ENCODE results near the gene OR2T6. TPM values are rescaled to one million over a fixed set of nuclear protein-coding genes. Genes with fewer than 3 reads are reported as not detected.

The OR2T6 gene
- total RNA-seq, 2 donors from 2014 or later, result not detected

- no peak for TF ChIP-seq CTCF (IDR thresholded peaks at IDR 0.05)
- Histone ChIP-seq H3K27me3 (no peaks in the 10 kb centered on the region), H3K4me3 (no peak overlapping the region), H3K27ac (no peak overlapping the region), H3K9me3 (no peaks in the 10 kb centered on the region), H3K36me3 (no peaks in the 10 kb centered on the region), H3K4me1 (no peaks in the 10 kb centered on the region)
- DNase-seq (ENCODE audit: low spot score), result no peak
Observed at GRCh38 chr1:248393050-248393449, 17.5 kb downstream of the OR2T6 start.

- no peak for TF ChIP-seq CTCF (IDR thresholded peaks at IDR 0.05)
- no peaks in the 10 kb centered on the region for H3K36me3 ChIP-seq
- H3K4me3 ChIP-seq, result no peak within 1 kb of the TSS
- H3K4me1 ChIP-seq, result no peaks in the 10 kb centered on the region
- H3K27ac ChIP-seq, result no peak within 1 kb of the TSS
- H3K27me3 ChIP-seq, result no peaks in the 10 kb centered on the region
- no peak for DNase-seq (ENCODE audit: low spot score)
- no peaks in the 10 kb centered on the region for H3K9me3 ChIP-seq
Observed at GRCh38 chr1:248402748-248403147, 27.2 kb downstream of the OR2T6 start, which contains the start of gene OR2T1. TSS of gene OR2T1 (plus strand) at chr1:248403048. CDS start at chr1:248406148, 3,100 bp downstream.

GRCh38 chr1:248404024-248404423 is 28.5 kb downstream of the OR2T6 start:
- DNase-seq (ENCODE audit: low spot score), result no peak
- H3K27me3 ChIP-seq, result no peaks in the 10 kb centered on the region
- no peaks in the 10 kb centered on the region for H3K4me1 ChIP-seq
- no peak overlapping the region for H3K4me3 ChIP-seq
- no peak for TF ChIP-seq CTCF (IDR thresholded peaks at IDR 0.05)
- no peak overlapping the region for H3K27ac ChIP-seq
- H3K36me3 ChIP-seq, result no peaks in the 10 kb centered on the region
- H3K9me3 ChIP-seq, result no peaks in the 10 kb centered on the region

- no peaks in the 10 kb centered on the region for H3K4me1 ChIP-seq
- peaks cover 0 to 17% of the 10 kb centered on the region in 2 donors for H3K9me3 ChIP-seq
- TF ChIP-seq CTCF (IDR thresholded peaks at IDR 0.05), result no peak
- no peaks in the 10 kb centered on the region for H3K36me3 ChIP-seq
- no peak overlapping the region for H3K27ac ChIP-seq
- no peak for DNase-seq (ENCODE audit: low spot score)
- H3K27me3 ChIP-seq, result no peaks in the 10 kb centered on the region
- no peak overlapping the region for H3K4me3 ChIP-seq
Observed at GRCh38 chr1:248406721-248407692, 31.5 kb downstream of the OR2T6 start.

- Histone ChIP-seq H3K4me1 (no peaks in the 10 kb centered on the region), H3K4me3 (no peak overlapping the region)
- no peak for DNase-seq (ENCODE audit: low spot score)
Observed at GRCh38 chr1:248416226-248416625, 40.7 kb downstream of the OR2T6 start.

More at GRCh38 chr1:248416226-248416625, 40.7 kb downstream of the OR2T6 start:
- peaks cover 0 to 9% of the 10 kb centered on the region in 2 donors for H3K9me3 ChIP-seq
- no peak for TF ChIP-seq CTCF (IDR thresholded peaks at IDR 0.05)
- H3K36me3 ChIP-seq, result no peaks in the 10 kb centered on the region
- H3K27ac ChIP-seq, result no peak overlapping the region
- no peaks in the 10 kb centered on the region for H3K27me3 ChIP-seq
